Measurements from ENCODE around the gene DYRK1A.

DYRK1A gene

DNA sequence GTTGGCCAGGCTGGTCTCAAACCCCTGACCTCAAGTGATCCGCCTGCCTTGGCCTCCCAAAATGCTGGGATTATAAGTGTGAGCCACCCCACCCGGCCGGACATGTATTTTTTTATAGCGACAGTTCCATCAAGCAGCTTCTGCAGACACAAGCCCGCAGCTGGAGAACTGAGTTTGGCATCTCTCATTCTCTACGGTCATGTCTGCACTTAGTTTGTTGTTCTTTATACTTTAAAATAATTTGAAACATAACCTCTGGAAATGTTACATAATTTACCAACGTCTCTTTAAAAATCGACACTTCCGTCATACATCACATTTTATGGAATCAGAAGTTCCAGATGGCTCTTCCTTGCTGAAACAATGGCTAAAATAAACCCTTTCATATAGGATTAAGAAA is 183.6 kb downstream of the DYRK1A start:
- TF ChIP-seq, protein P1, sequence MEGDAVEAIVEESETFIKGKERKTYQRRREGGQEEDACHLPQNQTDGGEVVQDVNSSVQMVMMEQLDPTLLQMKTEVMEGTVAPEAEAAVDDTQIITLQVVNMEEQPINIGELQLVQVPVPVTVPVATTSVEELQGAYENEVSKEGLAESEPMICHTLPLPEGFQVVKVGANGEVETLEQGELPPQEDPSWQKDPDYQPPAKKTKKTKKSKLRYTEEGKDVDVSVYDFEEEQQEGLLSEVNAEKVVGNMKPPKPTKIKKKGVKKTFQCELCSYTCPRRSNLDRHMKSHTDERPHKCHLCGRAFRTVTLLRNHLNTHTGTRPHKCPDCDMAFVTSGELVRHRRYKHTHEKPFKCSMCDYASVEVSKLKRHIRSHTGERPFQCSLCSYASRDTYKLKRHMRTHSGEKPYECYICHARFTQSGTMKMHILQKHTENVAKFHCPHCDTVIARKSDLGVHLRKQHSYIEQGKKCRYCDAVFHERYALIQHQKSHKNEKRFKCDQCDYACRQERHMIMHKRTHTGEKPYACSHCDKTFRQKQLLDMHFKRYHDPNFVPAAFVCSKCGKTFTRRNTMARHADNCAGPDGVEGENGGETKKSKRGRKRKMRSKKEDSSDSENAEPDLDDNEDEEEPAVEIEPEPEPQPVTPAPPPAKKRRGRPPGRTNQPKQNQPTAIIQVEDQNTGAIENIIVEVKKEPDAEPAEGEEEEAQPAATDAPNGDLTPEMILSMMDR (IDR thresholded peaks at IDR 0.05; ENCODE audit: borderline replicate concordance, control extremely low read depth, extremely low read depth, insufficient read depth, missing control alignments), result no peak
- in situ Hi-C loops (cut with MboI; ENCODE audit: low sequenced_read_pairs, unreplicated experiment), result no loop called here

DNA sequence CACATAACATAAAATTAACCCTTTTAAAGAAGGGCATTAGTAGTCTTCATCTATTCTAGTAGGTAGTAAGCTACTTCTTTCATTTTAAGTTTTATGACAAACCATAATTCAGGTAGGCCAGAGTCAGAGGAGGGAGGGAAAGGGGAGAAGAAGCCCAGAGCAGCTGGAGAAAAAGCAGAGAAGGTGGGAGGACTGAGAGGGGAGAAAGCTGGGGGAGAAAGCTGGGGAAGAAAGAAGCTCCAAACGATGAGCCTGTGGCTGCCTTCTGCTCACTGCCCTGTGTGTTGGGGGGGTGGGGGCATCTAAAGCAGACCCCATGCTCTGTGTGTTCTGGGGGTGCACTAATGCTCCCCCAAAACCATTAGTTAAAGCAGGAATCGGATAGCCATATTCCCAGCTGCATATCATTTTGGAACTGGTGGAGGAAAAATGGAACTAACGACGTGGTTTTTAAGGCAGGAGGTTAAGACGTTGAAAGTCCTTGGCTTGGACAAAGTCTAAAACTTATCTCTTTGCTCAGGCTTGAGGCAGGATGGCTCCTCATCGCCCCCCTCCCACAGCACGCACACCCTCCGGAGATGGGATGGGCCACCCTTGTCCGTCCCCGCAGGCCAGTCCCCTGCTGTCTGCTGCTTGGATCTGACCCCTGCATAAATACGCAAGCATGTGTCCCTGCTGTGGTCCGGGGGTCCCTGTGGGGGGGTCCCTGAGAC is 184.2 kb downstream of the DYRK1A start:
- TF ChIP-seq, protein P1 (IDR thresholded peaks at IDR 0.05; ENCODE audit: borderline replicate concordance, control extremely low read depth, extremely low read depth, insufficient read depth, missing control alignments), result no peak
- no peak for DNase-seq (ENCODE audit: low spot score)
- in situ Hi-C loops (cut with MboI; ENCODE audit: low sequenced_read_pairs, unreplicated experiment), result no loop called here

More for the DNA sequence above, 183.6 kb downstream of the DYRK1A start:
- no peak for DNase-seq (ENCODE audit: low spot score)

DNA sequence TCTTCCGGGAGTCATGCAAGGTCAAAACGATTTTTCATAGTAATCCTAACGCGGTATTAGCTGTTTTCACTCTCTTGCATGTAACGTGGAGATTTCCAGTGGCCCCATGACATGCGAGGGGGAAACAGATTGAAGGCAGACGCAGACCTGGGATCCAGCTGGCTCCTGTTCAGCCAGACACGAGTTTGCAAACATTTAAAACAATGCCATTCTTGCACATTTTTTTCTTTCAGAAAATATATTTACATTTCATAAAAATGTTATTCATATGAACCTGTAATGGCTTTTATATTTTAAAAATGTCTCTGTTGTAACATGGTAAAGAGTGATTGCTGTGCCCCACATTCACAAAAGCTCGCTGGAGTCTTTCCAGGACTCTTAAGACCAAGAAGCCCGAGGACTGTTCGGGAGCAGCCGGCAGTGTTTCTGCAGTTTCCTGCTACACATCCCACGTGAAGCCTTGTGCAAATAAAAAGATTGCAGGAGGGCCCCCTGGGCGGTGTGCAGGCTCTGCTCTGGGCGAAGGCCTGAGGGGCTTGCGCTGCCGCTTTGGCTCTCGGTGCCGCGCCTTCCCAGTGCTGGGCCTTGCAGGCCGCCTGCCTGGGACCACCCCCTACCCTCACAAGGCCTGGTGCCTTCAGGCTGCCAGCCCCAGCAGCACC is 184.9 kb downstream of the DYRK1A start:
- TF ChIP-seq, protein P1 (IDR thresholded peaks at IDR 0.05; ENCODE audit: borderline replicate concordance, control extremely low read depth, extremely low read depth, insufficient read depth, missing control alignments), result no peak
- DNase-seq (ENCODE audit: low spot score), result no peak
- in situ Hi-C loops (cut with MboI; ENCODE audit: low sequenced_read_pairs, unreplicated experiment), result no loop called here

DNA sequence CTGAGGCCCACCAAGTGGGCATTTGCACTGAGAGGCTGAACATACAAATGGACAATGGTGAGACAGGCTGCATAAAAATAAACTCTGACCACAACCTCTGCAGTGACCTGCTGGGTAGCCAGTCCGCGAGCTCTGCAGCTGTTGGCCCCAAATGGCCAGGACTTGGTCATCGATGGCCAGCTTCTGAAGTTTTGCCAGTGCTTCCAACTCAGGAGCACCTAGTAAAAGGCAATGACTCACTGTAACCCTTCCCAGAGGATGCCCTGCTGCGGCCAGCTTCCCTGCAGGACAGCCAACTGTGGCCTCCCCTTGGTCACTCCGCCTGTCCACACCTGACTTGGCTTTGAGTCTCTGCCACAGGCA is 185.4 kb downstream of the DYRK1A start:
- DNase-seq (ENCODE audit: low spot score), result no peak
- in situ Hi-C loops (cut with MboI; ENCODE audit: low sequenced_read_pairs, unreplicated experiment), result no loop called here
- TF ChIP-seq, protein P1 (IDR thresholded peaks at IDR 0.05; ENCODE audit: borderline replicate concordance, control extremely low read depth, extremely low read depth, insufficient read depth, missing control alignments), result no peak

DNA sequence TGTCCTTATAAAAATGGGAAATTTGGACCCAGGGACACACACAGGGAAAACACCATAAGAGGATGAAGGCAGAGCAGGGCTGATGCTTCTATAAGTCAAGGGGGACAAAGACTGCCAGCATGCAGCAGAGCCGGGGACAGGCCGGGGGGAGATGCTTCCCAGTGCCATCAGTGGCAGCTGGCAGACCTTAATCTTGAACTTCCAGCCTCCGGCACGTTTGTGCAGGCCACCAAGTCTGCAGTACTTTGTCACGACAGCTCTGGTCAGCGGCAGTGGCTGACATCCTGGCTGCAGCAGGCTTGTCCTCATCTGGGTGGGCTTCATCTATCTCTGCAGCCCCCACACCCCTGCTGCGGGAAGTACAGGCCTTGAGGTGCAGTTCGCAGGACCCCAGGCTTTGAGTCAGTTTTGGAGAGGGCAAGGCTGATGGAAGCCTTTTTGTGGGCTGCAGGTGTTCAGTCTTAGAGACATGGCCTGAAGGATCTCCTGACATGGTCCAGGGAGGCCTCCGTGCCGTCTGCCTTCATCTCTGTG is 186.0 kb downstream of the DYRK1A start:
- in situ Hi-C loops (cut with MboI; ENCODE audit: low sequenced_read_pairs, unreplicated experiment), result no loop called here
- TF ChIP-seq, protein P1 (IDR thresholded peaks at IDR 0.05; ENCODE audit: borderline replicate concordance, control extremely low read depth, extremely low read depth, insufficient read depth, missing control alignments), result no peak

DNA sequence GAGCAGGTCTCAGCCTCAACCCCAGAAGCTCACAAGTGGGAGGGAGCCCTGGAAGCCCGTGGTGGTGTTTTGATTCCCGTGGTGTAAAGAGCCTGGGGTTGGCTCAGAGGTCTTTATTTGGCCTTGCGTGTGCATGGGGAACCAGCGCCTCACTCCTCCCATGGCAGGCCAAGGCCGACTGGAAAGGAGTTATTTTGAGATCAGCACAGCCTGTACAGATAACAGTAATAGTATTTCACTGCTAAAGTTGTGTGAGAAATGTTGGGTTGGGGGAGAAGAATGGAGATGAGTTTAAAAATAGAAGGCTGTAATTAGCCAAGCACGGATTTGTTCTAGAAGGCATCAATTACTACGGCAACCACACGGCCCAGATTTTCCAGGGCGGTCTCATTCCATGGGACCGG is 186.5 kb downstream of the DYRK1A start:
- DNase-seq (ENCODE audit: low spot score), result no peak
- in situ Hi-C loops (cut with MboI; ENCODE audit: low sequenced_read_pairs, unreplicated experiment), result no loop called here
- TF ChIP-seq, protein P1 (IDR thresholded peaks at IDR 0.05; ENCODE audit: borderline replicate concordance, control extremely low read depth, extremely low read depth, insufficient read depth, missing control alignments), result no peak

More for the DNA sequence above, 186.0 kb downstream of the DYRK1A start:
- DNase-seq (ENCODE audit: low spot score), result no peak
